Measurements from ENCODE around the gene CNNM1. TPM values are rescaled to one million over a fixed set of nuclear protein-coding genes. Genes with fewer than 3 reads are reported as not detected.

The CNNM1 gene
- total and polyA plus RNA-seq, 2 donors (not counting 1 experiment from before 2014, with no cell fraction given): not detected

- H3K9ac ChIP-seq (ENCODE audit: low read length): no peak overlapping the region
- ChIA-PET CTCF (interaction anchor here (1.5 kb wide), 1 partner anchor 13 kb away, joined by 5 read pairs; no protein-coding TSS in a partner anchor), POLR2A (no interaction called here)
- DNase-seq (no peak), ATAC-seq (ENCODE audit: low read depth) (no peak)
- H3K27ac Mint-ChIP-seq: no peak overlapping the region
- peaks cover 10% of the 10 kb centered on the region for H3K4me1 Mint-ChIP-seq
- no peak overlapping the region for H2AFZ ChIP-seq (ENCODE audit: insufficient read depth, low read depth, low read length, poor library complexity, severe bottlenecking)
- 100% methylated on average over 2 of the region's 3 CpGs for WGBS (ENCODE audit: insufficient coverage)
- H3K4me3 Mint-ChIP-seq: no peak overlapping the region
- no peak for TF ChIP-seq CTCF (IDR thresholded peaks at IDR 0.05)
- TF ChIP-seq EZH2 (IDR thresholded peaks at IDR 0.05; ENCODE audit: borderline replicate concordance, insufficient read depth, low read depth, low read length, poor library complexity, severe bottlenecking): no peak
- intact Hi-C loops (cut with micrococcal nuclease): no loop called here
- no peaks in the 10 kb centered on the region for H3K9me3 ChIP-seq (ENCODE audit: control extremely low read depth in 1 of 3, control insufficient read depth in 2 of 3, insufficient read depth in 1 of 3, low read length in 2 of 3)
- H3K4me1 ChIP-seq (ENCODE audit: control insufficient read depth in 2 of 2, insufficient read depth in 2 of 2, low read length in 2 of 2): no peaks in the 10 kb centered on the region
- H3K27ac ChIP-seq (ENCODE audit: low read length in 2 of 2): no peak overlapping the region
- H3K36me3 ChIP-seq (replicated peaks in 1 of 2; ENCODE audit: control extremely low read depth in 1 of 2, control insufficient read depth in 1 of 2, extremely low read depth in 1 of 2, insufficient read depth in 2 of 2, low read length in 1 of 2): peaks cover 8 to 46% of the 10 kb centered on the region in 2 experiments
- no peaks in the 10 kb centered on the region for H3K9me3 Mint-ChIP-seq (ENCODE audit: insufficient read depth)
- H3K27me3 Mint-ChIP-seq: no peaks in the 10 kb centered on the region
- peaks cover 3% of the 10 kb centered on the region for H3K79me2 ChIP-seq (ENCODE audit: control insufficient read depth, insufficient read depth, low read length)
- no peak overlapping the region for H3K4me2 ChIP-seq (replicated peaks; ENCODE audit: low read depth, low read length, poor library complexity, severe bottlenecking)
- no peaks in the 10 kb centered on the region for H3K27me3 ChIP-seq (replicated peaks in 1 of 4; ENCODE audit: control extremely low read depth in 1 of 4, control insufficient read depth in 3 of 4, insufficient read depth in 4 of 4, low read length in 3 of 4)
- no peak overlapping the region for H3K4me3 ChIP-seq (ENCODE audit: control extremely low read depth in 1 of 5, extremely low read depth in 1 of 5, insufficient read depth in 1 of 5, low read depth in 2 of 5, low read length in 4 of 5)
- no peaks in the 10 kb centered on the region for H4K20me1 ChIP-seq (ENCODE audit: control insufficient read depth, insufficient read depth, low read length, poor library complexity, severe bottlenecking)
Measured at GRCh38 chr10:99406149-99406548, 77.0 kb downstream of the CNNM1 start.

- Histone ChIP-seq H3K9me3 (ENCODE audit: control extremely low read depth in 1 of 3, control insufficient read depth in 2 of 3, insufficient read depth in 1 of 3, low read length in 2 of 3) (no peaks in the 10 kb centered on the region), H3K4me3 (ENCODE audit: control extremely low read depth in 1 of 5, extremely low read depth in 1 of 5, insufficient read depth in 1 of 5, low read depth in 2 of 5, low read length in 4 of 5) (no peak overlapping the region), H3K36me3 (replicated peaks in 1 of 2; ENCODE audit: control extremely low read depth in 1 of 2, control insufficient read depth in 1 of 2, extremely low read depth in 1 of 2, insufficient read depth in 2 of 2, low read length in 1 of 2) (peaks cover 3 to 23% of the 10 kb centered on the region in 2 experiments), H3K27ac (ENCODE audit: low read length in 2 of 2) (no peak overlapping the region), H3K4me1 (ENCODE audit: control insufficient read depth in 2 of 2, insufficient read depth in 2 of 2, low read length in 2 of 2) (no peaks in the 10 kb centered on the region), H3K27me3 (replicated peaks in 1 of 4; ENCODE audit: control extremely low read depth in 1 of 4, control insufficient read depth in 3 of 4, insufficient read depth in 4 of 4, low read length in 3 of 4) (no peaks in the 10 kb centered on the region), H3K4me2 (replicated peaks; ENCODE audit: low read depth, low read length, poor library complexity, severe bottlenecking) (no peak overlapping the region), H4K20me1 (ENCODE audit: control insufficient read depth, insufficient read depth, low read length, poor library complexity, severe bottlenecking) (no peaks in the 10 kb centered on the region), H3K9ac (ENCODE audit: low read length) (no peak overlapping the region), H2AFZ (ENCODE audit: insufficient read depth, low read depth, low read length, poor library complexity, severe bottlenecking) (no peak overlapping the region), H3K79me2 (ENCODE audit: control insufficient read depth, insufficient read depth, low read length) (peaks cover 6% of the 10 kb centered on the region)
- no peak overlapping the region for H3K4me3 Mint-ChIP-seq
- no peaks in the 10 kb centered on the region for H3K27me3 Mint-ChIP-seq
- ChIA-PET CTCF (interaction anchor here (1.2 kb wide), 1 partner anchor 18 kb away, joined by 3 read pairs; no protein-coding TSS in a partner anchor), POLR2A (no interaction called here)
- no peak for TF ChIP-seq EZH2 (IDR thresholded peaks at IDR 0.05; ENCODE audit: borderline replicate concordance, insufficient read depth, low read depth, low read length, poor library complexity, severe bottlenecking)
- TF ChIP-seq CTCF (IDR thresholded peaks at IDR 0.05): no peak
- DNase-seq (no peak), ATAC-seq (ENCODE audit: low read depth) (no peak)
- H3K27ac Mint-ChIP-seq: no peak overlapping the region
- intact Hi-C loops (cut with micrococcal nuclease): no loop called here
- H3K9me3 Mint-ChIP-seq (ENCODE audit: insufficient read depth): no peaks in the 10 kb centered on the region
- WGBS (ENCODE audit: insufficient coverage): 71% methylated on average over 1 of the region's 1 CpG
- no peaks in the 10 kb centered on the region for H3K4me1 Mint-ChIP-seq
Measured at GRCh38 chr10:99410146-99410545, 81.0 kb downstream of the CNNM1 start.

Data from B cell (primary cell).